Neural progenitor cell (in vitro differentiated cells): ENCODE measurements around the gene SLC45A1. TPM values are rescaled to one million over a fixed set of nuclear protein-coding genes. Genes with fewer than 3 reads are reported as not detected.

Experiments
- DNase-seq: peaks from one replicate; pipeline ENCODE4 v3.0.0-alpha.2; 2016; ENCODE audit warnings: low spot score
- H2AFZ ChIP-seq: fragments of 200-600 bp; sonication (generic); replicated peaks from 2 replicates; pipeline ENCODE4 v1.6.1; 2016; ENCODE audit warnings: antibody characterized with exemption
- H3F3A ChIP-seq: fragments of 200-600 bp; sonication (generic); 2 replicates; pipeline ENCODE4 v1.6.1; 2016; ENCODE audit warnings: antibody characterized with exemption, low read depth
- H3K27ac ChIP-seq: fragments of 200-600 bp; sonication (generic); 2 replicates; pipeline ENCODE4 v1.5.1; 2016; ENCODE audit warnings: mild to moderate bottlenecking
- H3K27me3 ChIP-seq: fragments of 200-600 bp; sonication (generic); 2 replicates; pipeline ENCODE4 v1.6.1; 2016; ENCODE audit warnings: mild to moderate bottlenecking, moderate library complexity
- H3K36me3 ChIP-seq: fragments of 200-600 bp; sonication (generic); 2 replicates; pipeline ENCODE4 v1.5.1; 2016
- H3K4me1 ChIP-seq: fragments of 200-600 bp; sonication (generic); 2 replicates; pipeline ENCODE4 v1.6.1; 2016; ENCODE audit warnings: mixed run types
- H3K4me2 ChIP-seq: fragments of 200-600 bp; sonication (generic); 2 replicates; pipeline ENCODE4 v1.6.1; 2016
- H3K4me3 ChIP-seq: fragments of 200-600 bp; sonication (generic); 2 replicates; pipeline ENCODE4 v1.5.1; 2016
- H3K79me2 ChIP-seq: fragments of 200-600 bp; sonication (generic); 2 replicates; pipeline ENCODE4 v1.6.1; 2016; ENCODE audit warnings: low read depth
- H3K9ac ChIP-seq: fragments of 200-600 bp; sonication (generic); 2 replicates; pipeline ENCODE4 v1.6.1; 2016
- H3K9me3 ChIP-seq: fragments of 200-600 bp; sonication (generic); 2 replicates; pipeline ENCODE4 v1.5.1; 2016; ENCODE audit warnings: low read depth
- H4K20me1 ChIP-seq: fragments of 200-600 bp; sonication (generic); 2 replicates; pipeline ENCODE4 v1.6.1; 2016; ENCODE audit warnings: low read depth
- H3K27ac Mint-ChIP-seq: 3 replicates; pipeline ENCODE4 v1.8.0; 2021; ENCODE audit warnings: mixed read lengths
- H3K27me3 Mint-ChIP-seq: 2 replicates; pipeline ENCODE4 v1.8.0; 2022; ENCODE audit warnings: low read depth, mild to moderate bottlenecking, inconsistent platforms, moderate library complexity, mixed read lengths; ENCODE audit not compliant: insufficient read depth
- H3K36me3 Mint-ChIP-seq: 3 replicates; pipeline ENCODE4 v1.8.0; 2021; ENCODE audit warnings: mixed read lengths
- H3K4me1 Mint-ChIP-seq: 3 replicates; pipeline ENCODE4 v1.8.0; 2021; ENCODE audit warnings: mixed read lengths
- H3K4me3 Mint-ChIP-seq: 3 replicates; pipeline ENCODE4 v1.8.0; 2021; ENCODE audit warnings: mild to moderate bottlenecking, moderate library complexity, mixed read lengths
- H3K9me3 Mint-ChIP-seq: 3 replicates; pipeline ENCODE4 v1.8.0; 2020; ENCODE audit warnings: mixed read lengths
- EZH2 ChIP-seq: fragments of 200-600 bp; sonication (generic); IDR thresholded peaks from 2 replicates; pipeline ENCODE4 v1.6.1; 2017; ENCODE audit warnings: antibody characterized with exemption, mild to moderate bottlenecking, moderate library complexity
- EZH2phosphoT487 ChIP-seq: fragments of 200-600 bp; sonication (generic); IDR thresholded peaks from 2 replicates; pipeline ENCODE4 v1.6.1; 2017; ENCODE audit warnings: antibody characterized with exemption
- total RNA-seq: library from RNA; depleted of rRNA; stranded (reverse); fragments of >200 nt; gene quantifications from 2 replicates; pipeline ENCODE4 v1.2.3, GENCODE V29; 2015; ENCODE audit warnings: low replicate concordance
- TF ChIP-seq, protein P1 (sequence below): fragments of 200-600 bp; sonication (generic); IDR thresholded peaks from 2 replicates; pipeline ENCODE4 v1.5.1; 2017; ENCODE audit warnings: antibody characterized with exemption, mild to moderate bottlenecking

SLC45A1 gene
- 1.1 and 3.3 TPM in 2 replicates for total RNA-seq

DNA sequence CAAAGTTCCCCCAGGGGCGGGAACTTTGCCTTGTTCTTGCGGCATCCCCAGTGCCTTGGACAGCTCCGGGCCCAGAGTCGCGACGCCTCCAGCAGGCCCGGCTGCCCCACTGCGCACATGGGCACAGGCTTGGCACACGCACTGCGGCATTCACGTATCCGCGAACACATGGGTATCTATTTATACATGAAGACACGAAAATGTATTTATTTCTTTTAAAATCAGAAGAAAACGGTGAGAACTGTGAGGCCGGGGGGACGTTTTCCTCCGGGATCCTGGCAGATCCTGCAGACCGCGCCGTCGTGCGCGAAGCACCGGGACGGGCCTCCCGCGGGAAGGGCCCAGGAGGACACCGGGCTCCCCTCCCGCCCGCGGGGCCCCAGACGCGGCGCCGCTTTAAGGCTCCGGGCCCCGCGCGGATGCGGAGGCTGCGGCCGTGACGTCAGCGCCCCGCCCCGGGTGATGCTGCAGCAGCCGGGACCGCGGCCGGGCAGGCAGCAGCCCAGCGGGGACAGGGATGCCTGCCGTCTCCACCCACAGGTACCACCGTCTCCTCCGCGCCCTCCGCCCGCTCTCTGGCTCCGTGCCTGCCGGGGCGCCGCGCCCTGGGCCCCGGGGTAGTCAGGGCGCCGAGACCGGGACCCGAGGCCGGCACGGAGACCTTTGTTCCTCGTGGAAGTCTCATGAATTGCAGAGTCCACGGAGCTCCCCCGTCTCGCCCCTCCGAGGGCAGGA, at the start of gene SLC45A1:
TSS of gene SLC45A1 (plus strand) at position 468 of the 735 bp plus-strand sequence. CDS start 6,216 bp downstream, outside the sequence.
- H3K9me3 ChIP-seq, result no peaks in the 10 kb centered on the region
- peaks cover 14% of the 10 kb centered on the region for H3K4me1 ChIP-seq
- no peaks in the 10 kb centered on the region for H3K36me3 ChIP-seq
- peak within 1 kb of the TSS; percentile 95 for H2AFZ ChIP-seq
- peak within 1 kb of the TSS; percentile 95 for H3K4me2 ChIP-seq
- no peaks in the 10 kb centered on the region for H3F3A ChIP-seq
- no peaks in the 10 kb centered on the region for H3K36me3 Mint-ChIP-seq
- peaks cover 39% of the 10 kb centered on the region for H3K27me3 ChIP-seq
- H3K4me1 Mint-ChIP-seq, result peaks cover 43% of the 10 kb centered on the region
- H3K4me3 ChIP-seq, result peak within 1 kb of the TSS; percentile 66
- no peaks in the 10 kb centered on the region for H4K20me1 ChIP-seq
- TF ChIP-seq EZH2phosphoT487, result no peak
- TF ChIP-seq, protein P1, sequence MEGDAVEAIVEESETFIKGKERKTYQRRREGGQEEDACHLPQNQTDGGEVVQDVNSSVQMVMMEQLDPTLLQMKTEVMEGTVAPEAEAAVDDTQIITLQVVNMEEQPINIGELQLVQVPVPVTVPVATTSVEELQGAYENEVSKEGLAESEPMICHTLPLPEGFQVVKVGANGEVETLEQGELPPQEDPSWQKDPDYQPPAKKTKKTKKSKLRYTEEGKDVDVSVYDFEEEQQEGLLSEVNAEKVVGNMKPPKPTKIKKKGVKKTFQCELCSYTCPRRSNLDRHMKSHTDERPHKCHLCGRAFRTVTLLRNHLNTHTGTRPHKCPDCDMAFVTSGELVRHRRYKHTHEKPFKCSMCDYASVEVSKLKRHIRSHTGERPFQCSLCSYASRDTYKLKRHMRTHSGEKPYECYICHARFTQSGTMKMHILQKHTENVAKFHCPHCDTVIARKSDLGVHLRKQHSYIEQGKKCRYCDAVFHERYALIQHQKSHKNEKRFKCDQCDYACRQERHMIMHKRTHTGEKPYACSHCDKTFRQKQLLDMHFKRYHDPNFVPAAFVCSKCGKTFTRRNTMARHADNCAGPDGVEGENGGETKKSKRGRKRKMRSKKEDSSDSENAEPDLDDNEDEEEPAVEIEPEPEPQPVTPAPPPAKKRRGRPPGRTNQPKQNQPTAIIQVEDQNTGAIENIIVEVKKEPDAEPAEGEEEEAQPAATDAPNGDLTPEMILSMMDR, result peak; percentile 6
- H3K27me3 Mint-ChIP-seq, result peaks cover 25% of the 10 kb centered on the region
- peak; percentile 88 for DNase-seq
- H3K9ac ChIP-seq, result no peak within 1 kb of the TSS
- H3K4me3 Mint-ChIP-seq, result peak within 1 kb of the TSS; percentile 90
- peak within 1 kb of the TSS; percentile 87 for H3K27ac Mint-ChIP-seq
- peaks cover 3% of the 10 kb centered on the region for H3K9me3 Mint-ChIP-seq
- H3K27ac ChIP-seq, result no peak within 1 kb of the TSS
- no peaks in the 10 kb centered on the region for H3K79me2 ChIP-seq

DNA sequence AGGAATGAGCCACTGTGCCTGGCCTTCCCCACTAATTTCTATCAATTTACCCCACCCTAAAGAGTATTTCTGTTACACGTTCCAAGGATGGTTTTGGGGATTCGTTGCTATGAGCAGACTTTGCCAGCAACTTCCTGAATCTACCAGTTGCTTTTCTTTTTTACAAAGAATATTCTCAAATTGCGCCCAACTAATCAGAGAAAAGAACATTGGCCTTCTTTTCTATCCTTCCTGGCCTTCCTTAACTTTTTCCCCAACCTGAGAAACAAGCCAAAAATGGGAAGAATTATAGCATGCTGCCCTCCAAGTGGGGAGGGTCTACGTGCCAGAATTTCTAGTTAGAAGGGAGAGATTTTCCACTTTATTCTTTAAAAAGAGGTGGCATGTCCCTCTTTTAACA, 44.9 kb upstream of the SLC45A1 start:
- peaks cover 7% of the 10 kb centered on the region for H3K4me1 ChIP-seq
- Mint-ChIP-seq H3K27ac (no peak overlapping the region), H3K4me1 (peaks cover 16% of the 10 kb centered on the region), H3K27me3 (peaks cover 13% of the 10 kb centered on the region), H3K9me3 (peaks cover 4% of the 10 kb centered on the region), H3K36me3 (no peaks in the 10 kb centered on the region), H3K4me3 (no peak overlapping the region)
- peaks cover 7% of the 10 kb centered on the region for H3F3A ChIP-seq
- H3K36me3 ChIP-seq, result no peaks in the 10 kb centered on the region
- H3K4me2 ChIP-seq, result no peak overlapping the region
- TF ChIP-seq, protein P1, result no peak
- TF ChIP-seq EZH2, result no peak
- TF ChIP-seq EZH2phosphoT487, result no peak
- H3K27ac ChIP-seq, result no peak overlapping the region
- H3K79me2 ChIP-seq, result no peaks in the 10 kb centered on the region
- H3K9ac ChIP-seq, result no peak overlapping the region
- DNase-seq, result no peak
- H3K9me3 ChIP-seq, result no peaks in the 10 kb centered on the region
- no peak overlapping the region for H2AFZ ChIP-seq
- no peaks in the 10 kb centered on the region for H3K27me3 ChIP-seq
- H4K20me1 ChIP-seq, result no peaks in the 10 kb centered on the region
- no peak overlapping the region for H3K4me3 ChIP-seq

DNA sequence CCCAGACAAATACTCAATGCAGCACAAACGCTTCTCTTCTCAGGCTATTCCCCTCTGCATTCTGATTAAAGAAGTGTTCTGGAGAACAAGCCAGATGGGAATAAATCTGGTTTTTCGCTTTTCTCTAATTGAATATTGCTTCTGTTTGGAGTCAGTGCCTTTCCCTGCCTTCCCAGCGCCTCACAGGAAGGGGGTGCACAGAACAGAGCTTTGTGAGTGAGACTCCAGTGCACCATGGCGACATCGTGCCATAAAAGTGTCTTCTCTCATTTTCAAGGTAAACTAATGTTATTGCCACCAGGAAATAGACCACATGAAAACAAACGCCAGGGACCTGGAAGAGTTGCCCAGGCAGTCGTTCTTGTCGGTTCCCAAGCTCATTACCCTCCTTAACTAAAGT, 43.6 kb upstream of the SLC45A1 start:
- no peaks in the 10 kb centered on the region for H3K79me2 ChIP-seq
- no peak overlapping the region for H3K27ac ChIP-seq
- H3K27me3 ChIP-seq, result no peaks in the 10 kb centered on the region
- Mint-ChIP-seq H3K27me3 (peaks cover 14% of the 10 kb centered on the region), H3K4me1 (peaks cover 17% of the 10 kb centered on the region), H3K4me3 (no peak overlapping the region), H3K27ac (peak overlapping the region; percentile 88), H3K9me3 (peaks cover 4% of the 10 kb centered on the region), H3K36me3 (no peaks in the 10 kb centered on the region)
- peaks cover 7% of the 10 kb centered on the region for H3F3A ChIP-seq
- no peaks in the 10 kb centered on the region for H3K36me3 ChIP-seq
- no peak overlapping the region for H3K4me3 ChIP-seq
- TF ChIP-seq EZH2 (no peak), EZH2phosphoT487 (no peak)
- TF ChIP-seq, protein P1, result no peak
- H2AFZ ChIP-seq, result no peak overlapping the region
- H4K20me1 ChIP-seq, result no peaks in the 10 kb centered on the region
- H3K9me3 ChIP-seq, result no peaks in the 10 kb centered on the region
- H3K4me2 ChIP-seq, result no peak overlapping the region
- H3K4me1 ChIP-seq, result peaks cover 7% of the 10 kb centered on the region
- DNase-seq, result no peak
- no peak overlapping the region for H3K9ac ChIP-seq
